CD4-positive, alpha-beta T cell treated with Interleukin-10 for 1 hour (primary cell): ENCODE data around the gene PPA1.
"Not testable (repeated sequence)": the region's sequence is repeated elsewhere in the genome, so short reads cannot be mapped to it uniquely, and the experiment has no call there.

ENCODE experiments used
- DNase-seq: peaks from one replicate; pipeline ENCODE4 v3.0.0-alpha.2; 2020

PPA1 gene

GRCh38 chr10:70201105-70201504, 32.1 kb downstream of the PPA1 start:
- no peak for DNase-seq

DNA sequence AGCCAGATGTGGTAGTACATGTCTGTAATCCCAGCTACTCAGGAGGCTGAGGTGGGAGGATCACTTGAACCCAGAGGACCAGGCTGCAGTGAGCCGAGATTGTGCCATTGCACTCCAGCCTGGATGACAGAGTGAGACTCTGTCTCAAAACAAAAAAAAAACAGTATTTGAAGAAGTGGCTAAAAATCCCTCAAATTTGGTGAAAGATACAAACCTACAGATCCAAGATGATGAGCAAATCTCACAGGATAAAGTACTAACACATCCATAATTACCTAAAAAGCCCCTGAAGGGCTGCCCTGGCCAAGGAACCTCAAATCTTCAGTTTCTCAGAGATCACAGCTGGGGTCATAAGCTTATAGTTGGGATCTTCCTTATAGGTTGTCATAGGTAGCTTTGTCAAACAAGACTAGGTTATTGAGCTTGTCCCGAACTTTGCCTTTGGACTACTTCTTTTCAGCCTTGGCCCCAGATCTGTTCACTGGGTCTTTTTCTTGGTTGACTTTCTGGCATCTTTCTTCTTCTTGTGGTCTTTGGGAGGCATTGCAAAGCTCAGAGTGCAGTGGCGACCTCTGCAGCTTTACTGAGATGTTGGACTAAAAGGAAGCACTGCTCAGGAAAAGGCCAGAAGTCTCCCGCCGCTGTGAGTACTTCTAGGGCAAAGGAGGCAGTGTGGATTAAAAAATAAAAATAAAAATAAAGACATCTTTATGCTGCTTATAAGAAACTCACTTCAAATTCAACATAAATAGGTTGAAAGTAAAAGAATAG, 34.3 kb downstream of the PPA1 start:
- peak; percentile 25 for DNase-seq

DNA sequence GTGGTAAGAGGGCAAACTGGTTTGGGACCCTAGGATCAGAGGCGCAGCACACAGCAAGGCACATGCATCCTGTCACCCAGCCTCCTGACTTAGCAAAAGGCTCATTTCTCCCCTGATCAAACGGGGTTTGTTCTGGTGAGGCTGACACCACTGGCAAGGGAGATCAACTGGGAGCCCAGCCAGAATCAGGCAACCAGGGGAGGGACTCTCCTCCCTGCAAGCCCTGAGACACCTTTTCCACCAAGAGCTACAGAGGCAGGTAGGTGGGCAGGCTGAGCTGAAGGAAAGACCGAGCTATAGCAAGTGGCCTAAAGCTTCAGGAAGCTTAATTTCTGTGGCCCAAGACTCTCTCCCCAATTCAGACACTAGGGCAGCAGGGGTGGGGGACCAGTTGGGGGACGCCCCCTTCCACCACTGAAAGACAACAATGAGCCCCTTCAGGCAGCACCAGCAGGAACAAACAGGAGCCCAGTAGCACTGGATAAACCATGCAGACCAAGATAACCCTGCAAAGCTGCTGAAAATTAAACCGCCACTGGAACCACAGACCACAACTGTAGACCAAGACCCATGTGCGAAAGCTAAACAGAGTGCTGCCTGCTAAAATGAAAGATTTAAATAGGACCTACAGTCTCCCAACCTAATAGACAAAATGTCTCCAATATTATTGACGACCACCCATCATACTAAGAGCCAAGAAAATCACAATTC, 35.8 kb downstream of the PPA1 start:
- DNase-seq: peak; percentile 29

GRCh38 chr10:70193391-70193844, 39.8 kb downstream of the PPA1 start:
- DNase-seq: no peak

DNA sequence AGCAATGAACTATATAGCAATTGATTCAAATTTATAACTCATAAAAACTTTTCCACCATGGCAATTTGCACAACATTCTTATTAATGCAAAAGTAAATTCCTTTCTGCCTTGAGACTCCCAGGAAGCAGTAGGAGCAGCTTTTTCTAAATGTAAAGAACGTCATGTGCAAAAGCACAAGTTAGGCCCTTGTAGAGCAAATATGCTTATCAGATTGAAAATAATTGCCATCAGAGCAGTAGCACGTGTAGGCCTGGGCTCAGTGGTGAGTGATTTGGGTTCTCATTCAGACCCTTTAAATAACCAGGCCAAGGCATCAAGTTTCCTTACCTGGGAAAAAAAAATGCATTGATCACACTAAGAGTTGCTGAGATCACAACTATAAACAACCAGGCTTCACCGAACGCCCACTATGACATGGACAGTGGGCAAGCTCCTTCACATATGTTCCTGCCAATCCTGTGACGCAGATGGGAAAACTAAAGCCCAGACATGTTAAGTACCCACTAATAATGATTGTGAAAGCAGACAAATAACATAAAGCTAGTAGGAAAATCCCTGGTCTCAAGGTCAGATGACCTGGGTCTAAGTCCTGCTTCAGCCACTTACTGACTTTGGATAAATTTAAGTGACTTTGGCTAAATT, 40.8 kb downstream of the PPA1 start:
- DNase-seq: no peak

DNA sequence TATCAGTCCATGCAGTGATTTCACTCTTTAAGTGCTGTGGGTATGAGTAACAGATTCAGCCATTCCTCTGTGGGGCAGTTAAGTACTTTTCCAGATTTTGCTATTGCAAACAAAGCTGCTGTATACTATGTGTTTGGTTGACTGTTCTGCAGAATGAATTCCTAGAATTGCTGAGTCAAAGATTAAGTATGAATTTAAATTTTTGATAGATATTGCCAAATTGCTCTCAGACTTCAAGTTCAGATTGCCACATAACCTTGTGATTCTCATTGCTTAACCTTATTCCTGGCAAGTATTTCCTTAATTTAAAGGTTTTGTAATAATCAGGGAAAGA, 41.3 kb downstream of the PPA1 start:
- DNase-seq: no peak

DNA sequence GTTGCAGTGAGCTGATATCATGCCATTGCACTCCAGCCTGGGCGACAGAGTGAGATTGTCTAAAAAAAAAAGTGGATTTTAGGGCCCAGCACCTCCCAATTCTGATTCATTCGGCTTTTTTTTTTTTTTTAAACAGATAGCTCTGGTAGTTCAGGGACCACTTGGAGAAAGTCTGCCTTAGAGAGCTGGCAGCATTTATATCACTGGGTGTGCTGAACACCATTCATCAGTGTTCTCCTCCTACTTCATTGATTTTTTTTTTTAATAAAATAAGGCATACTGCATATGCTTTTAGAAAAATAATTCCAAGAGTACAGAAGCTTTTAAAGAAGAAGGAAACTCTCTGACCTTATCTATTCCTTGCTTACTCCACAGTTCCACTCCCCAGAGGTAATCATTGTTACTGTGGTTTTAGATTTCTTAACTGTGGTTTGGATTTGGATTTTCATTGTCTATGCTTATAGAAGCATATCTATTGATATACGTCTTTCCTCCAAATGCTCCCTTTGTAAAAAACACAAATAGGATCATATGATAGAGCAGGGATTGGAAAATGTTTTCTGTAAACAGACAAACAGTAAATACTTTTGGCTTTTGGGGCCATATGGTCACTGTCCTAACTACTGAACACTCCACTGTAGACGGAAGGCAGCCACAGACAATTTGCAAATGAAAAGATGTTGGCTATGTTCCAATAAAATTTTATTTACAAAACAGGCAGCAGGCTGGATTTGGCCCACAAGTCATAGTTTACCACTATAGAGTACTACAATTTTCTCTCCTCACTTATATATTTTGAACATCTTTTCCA, 41.9 kb downstream of the PPA1 start:
- no peak for DNase-seq

- DNase-seq: no peak
Measured at GRCh38 chr10:70190581-70190980, 42.6 kb downstream of the PPA1 start.

DNA sequence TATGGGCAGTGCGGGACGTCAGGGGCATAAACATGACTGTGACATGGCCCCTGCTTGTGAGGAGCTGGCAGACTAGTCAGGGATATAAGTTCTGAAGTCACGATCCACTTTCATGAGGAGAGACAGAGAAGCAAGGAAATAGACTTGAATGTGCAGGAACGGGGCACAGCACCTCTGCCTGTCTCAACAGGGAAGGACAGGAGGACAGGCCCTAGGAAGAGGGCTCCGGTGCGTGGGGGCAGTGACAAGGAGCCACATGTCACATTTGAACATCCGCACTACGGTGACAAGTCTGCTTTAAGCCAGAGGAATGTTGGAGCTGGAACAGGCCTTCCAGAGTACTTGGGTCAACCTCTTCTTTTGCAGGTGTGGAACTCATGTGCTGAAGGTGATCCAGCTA, 43.1 kb downstream of the PPA1 start:
- no peak for DNase-seq

- no peak for DNase-seq
Measured at GRCh38 chr10:70188768-70189167, 44.5 kb downstream of the PPA1 start.

- no peak for DNase-seq
Measured at GRCh38 chr10:70186571-70186970, 46.7 kb downstream of the PPA1 start.

- DNase-seq: no peak
Measured at GRCh38 chr10:70186090-70186489, 47.1 kb downstream of the PPA1 start.

GRCh38 chr10:70183304-70183703, 49.9 kb downstream of the PPA1 start:
- DNase-seq: no peak

DNA sequence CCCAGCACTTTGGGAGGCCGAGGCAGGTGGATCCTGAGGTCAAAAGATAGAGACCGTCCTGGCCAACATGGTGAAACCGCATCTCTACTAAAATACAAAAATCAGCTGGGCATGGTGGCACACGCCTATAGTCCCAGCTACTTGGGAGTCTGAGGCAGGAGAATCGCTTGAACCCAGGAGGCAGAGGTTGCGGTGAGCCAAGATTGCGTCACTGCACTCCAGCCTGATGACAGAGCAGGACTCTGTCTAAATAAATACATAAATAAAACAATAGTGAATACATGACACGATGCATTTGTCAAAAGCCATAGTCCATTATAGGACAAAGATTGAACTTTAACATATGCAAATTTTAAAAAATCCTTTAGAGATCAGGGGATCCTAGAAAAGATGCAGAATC, 54.0 kb downstream of the PPA1 start:
- DNase-seq: not testable (repeated sequence)

- DNase-seq: no peak
Measured at GRCh38 chr10:70178139-70178725, 55.0 kb downstream of the PPA1 start.

DNA sequence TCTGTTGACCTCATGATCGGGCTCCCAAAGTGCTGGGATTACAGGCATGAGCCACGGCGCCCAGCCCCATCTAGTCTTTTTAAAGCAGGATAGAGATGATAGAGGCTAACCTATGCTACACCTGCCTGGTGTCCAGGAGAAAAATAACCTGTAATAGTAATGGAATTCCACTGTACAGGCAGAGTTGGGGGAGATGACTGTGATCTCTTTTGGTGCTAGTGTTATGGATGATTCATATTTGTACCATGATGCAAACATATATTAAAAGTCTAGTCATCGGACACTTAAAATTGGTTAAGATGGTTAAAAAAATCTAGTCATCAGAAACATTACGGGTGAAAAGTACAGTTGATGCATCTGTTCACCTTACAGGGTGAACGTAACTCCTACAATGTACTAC, 56.8 kb downstream of the PPA1 start:
- no peak for DNase-seq

DNA sequence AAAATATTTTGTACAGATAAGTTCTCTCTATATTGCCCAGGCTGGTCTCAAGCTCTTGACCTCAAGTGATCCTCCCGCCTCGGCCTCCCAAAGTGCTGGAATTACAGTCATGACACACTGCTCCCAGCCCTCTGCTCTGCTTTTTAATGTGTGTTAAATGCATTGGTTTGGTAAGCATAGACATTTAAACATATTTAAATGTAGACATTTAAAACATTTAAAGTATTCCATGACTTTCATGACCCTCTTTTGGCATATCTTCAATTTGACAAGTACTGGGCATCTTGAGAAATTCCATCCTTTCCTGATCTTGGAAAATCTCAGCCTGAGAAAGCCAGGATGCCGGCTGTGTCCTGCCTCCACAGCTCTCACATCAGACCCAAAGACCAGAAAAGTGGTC, 57.7 kb downstream of the PPA1 start:
- DNase-seq: no peak

DNA sequence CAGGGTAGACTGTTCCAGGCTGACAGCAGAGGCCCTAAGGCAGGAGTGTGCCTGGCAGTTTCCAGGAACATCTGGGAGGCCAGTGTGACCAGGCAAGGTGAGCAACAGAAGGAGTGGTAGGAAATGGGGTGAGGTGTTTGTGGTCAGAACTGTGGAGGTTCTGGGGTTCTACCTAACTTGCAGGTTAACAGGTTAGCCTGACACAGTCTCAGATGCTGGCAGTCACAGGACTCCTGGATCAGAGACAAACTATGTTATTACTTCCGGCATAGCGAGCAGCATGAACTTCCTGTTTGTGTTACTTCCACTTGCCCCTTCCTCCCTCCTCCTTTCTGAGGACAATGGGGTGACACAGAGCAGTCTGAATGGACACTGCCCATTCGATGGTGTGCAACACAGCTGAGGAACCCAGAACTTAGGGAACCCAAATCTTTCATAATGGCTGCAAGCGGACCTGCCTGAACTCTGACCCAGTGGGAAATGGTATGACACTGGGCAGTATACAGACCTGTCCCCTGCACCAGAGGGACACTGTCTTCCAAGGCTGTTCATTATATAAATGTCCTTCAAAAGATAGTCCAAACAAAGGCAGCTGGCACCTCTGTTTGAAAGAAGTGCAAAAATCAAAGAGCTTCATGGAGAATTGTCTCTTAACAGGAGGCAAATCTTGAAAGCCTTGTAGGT, 59.0 kb downstream of the PPA1 start:
- peak; percentile 68 for DNase-seq

- DNase-seq: no peak
Measured at GRCh38 chr10:70169649-70170364, 63.4 kb downstream of the PPA1 start.

DNA sequence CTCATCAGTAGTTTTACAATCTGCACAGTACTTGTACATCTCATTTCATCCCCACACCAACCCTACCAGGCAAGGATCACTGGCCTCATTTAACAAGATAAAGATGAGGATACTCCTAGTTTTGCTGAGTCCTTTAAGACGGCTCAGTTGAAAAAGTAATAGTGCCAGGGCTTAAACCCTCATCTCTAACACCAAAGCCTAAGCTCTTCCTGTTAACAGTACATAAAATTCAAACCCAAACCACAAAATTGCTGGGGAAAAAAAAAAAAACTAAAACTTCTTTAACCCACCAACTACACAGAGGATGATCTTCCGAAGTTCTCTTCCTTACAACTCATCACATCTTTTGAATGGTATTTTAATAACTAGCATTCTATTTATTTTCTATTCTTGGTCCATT, 64.2 kb downstream of the PPA1 start:
- peak; percentile 57 for DNase-seq

GRCh38 chr10:70167246-70167645, 66.0 kb downstream of the PPA1 start:
- no peak for DNase-seq

GRCh38 chr10:70166394-70166793, 66.8 kb downstream of the PPA1 start:
- no peak for DNase-seq
